Natural killer cell treated with Interleukin-12 subunit alpha and Interleukin-12 subunit beta and Interleukin-15 and Interleukin-18, amount 100 ng/mL, for 72 hours (primary cell): ENCODE results near the gene ADAMTS18. TPM values are rescaled to one million over a fixed set of nuclear protein-coding genes. Genes with fewer than 3 reads are reported as not detected.

Source experiments
- ATAC-seq, 2 donors: fragments of 150-1000 bp; cut with Tn5 transposase in 1 of 2; sonication (Bioruptor Pico), chemical (Tn5 transposase) in 1 of 2; 2 replicates each; pipeline ENCODE4 v1.10.0; 2021
- DNase-seq: peaks from one replicate; pipeline ENCODE4 v3.0.0; 2022; ENCODE audit warnings: low spot score
- H3K27ac Mint-ChIP-seq, 2 donors: 1 replicate in 1 of 2; 2 replicates in 1 of 2; pipeline ENCODE4 v1.8.0; 2022; ENCODE audit warnings: mixed read lengths in 2 of 2, mild to moderate bottlenecking in 1 of 2, moderate library complexity in 1 of 2
- H3K27me3 Mint-ChIP-seq, 2 donors: 1 replicate in 1 of 2; 2 replicates in 1 of 2; pipeline ENCODE4 v1.8.0; 2022; ENCODE audit warnings: mixed read lengths in 2 of 2
- H3K36me3 Mint-ChIP-seq: one replicate; pipeline ENCODE4 v1.8.0; 2022; ENCODE audit warnings: mixed read lengths
- H3K4me1 Mint-ChIP-seq, 2 donors: 1 replicate in 1 of 2; 2 replicates in 1 of 2; pipeline ENCODE4 v1.8.0; 2022; ENCODE audit warnings: low read depth in 2 of 2, mixed read lengths in 2 of 2, mild to moderate bottlenecking in 1 of 2
- H3K4me3 Mint-ChIP-seq: one replicate; pipeline ENCODE4 v1.8.0; 2022; ENCODE audit warnings: mixed read lengths
- H3K9me3 Mint-ChIP-seq: 2 replicates; pipeline ENCODE4 v1.8.0; 2022; ENCODE audit warnings: mixed read lengths
- total RNA-seq, 2 donors: library from RNA; stranded (reverse); gene quantifications; one replicate each; pipeline ENCODE4 v1.2.3, GENCODE V29; 2022

The ADAMTS18 gene
- total RNA-seq, 2 donors from 2014 or later: not detected

DNA sequence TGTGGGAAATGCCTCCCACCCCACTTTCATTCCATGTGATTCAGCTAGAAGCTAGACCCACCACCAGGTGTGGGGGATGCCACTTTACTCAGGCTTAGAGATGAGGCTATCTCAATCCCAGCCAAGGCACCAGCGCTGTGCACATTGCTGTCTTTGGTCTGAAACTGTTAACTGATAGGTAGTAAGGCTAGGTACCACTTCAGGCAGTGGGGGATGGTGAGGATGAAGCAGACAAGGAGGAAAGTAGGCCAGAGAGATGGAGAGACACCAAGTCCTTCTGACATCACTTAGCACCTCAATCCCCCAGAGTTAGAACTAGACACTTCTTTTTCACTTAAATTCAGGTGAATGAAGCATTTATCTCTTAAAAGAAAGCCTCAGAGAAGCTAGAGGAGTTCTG is 35.8 kb downstream of the ADAMTS18 start:
- H3K9me3 Mint-ChIP-seq: no peaks in the 10 kb centered on the region
- ATAC-seq (no peak), DNase-seq (no peak)
- no peak overlapping the region for H3K4me3 Mint-ChIP-seq
- H3K27ac Mint-ChIP-seq: no peak overlapping the region
- H3K4me1 Mint-ChIP-seq: no peaks in the 10 kb centered on the region
- no peaks in the 10 kb centered on the region for H3K36me3 Mint-ChIP-seq
- H3K27me3 Mint-ChIP-seq: peaks cover 28% of the 10 kb centered on the region in 2 donors

DNA sequence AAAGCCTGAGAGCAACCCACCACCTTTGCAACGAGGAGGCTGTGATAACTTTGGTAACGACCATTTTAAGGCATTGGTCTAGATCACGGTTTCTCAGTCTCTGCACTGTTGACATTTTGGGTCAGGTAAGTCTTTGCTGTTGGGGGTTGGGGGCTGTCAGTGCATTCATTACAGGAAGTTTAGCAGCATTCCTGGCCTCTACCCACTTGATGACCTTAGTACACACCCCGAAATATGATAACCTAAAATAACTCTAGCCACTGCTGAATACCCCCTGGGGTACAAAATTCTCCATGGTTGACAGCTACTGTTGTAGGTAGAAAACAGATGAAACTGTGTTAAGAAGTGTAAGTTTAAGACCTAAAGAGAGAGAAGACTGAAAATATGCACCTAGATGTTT is 36.3 kb downstream of the ADAMTS18 start:
- ATAC-seq: no peak
- peaks cover 22 to 23% of the 10 kb centered on the region in 2 donors for H3K27me3 Mint-ChIP-seq
- DNase-seq: no peak
- no peak overlapping the region for H3K27ac Mint-ChIP-seq
- H3K4me3 Mint-ChIP-seq: no peak overlapping the region
- no peaks in the 10 kb centered on the region for H3K9me3 Mint-ChIP-seq
- no peaks in the 10 kb centered on the region for H3K4me1 Mint-ChIP-seq
- no peaks in the 10 kb centered on the region for H3K36me3 Mint-ChIP-seq

GRCh38 chr16:77396461-77396860 is 38.4 kb downstream of the ADAMTS18 start:
- no peak for DNase-seq
- ATAC-seq: no peak
- Mint-ChIP-seq H3K4me3 (no peak overlapping the region), H3K4me1 (no peaks in the 10 kb centered on the region), H3K27me3 (peaks cover 28 to 30% of the 10 kb centered on the region in 2 donors), H3K9me3 (no peaks in the 10 kb centered on the region), H3K36me3 (no peaks in the 10 kb centered on the region), H3K27ac (no peak overlapping the region)

- Mint-ChIP-seq H3K9me3 (no peaks in the 10 kb centered on the region), H3K4me3 (no peak overlapping the region), H3K36me3 (no peaks in the 10 kb centered on the region), H3K27me3 (peaks cover 26 to 30% of the 10 kb centered on the region in 2 donors), H3K4me1 (no peaks in the 10 kb centered on the region), H3K27ac (no peak overlapping the region)
- ATAC-seq: no peak
- no peak for DNase-seq
Measured at GRCh38 chr16:77394699-77395098, 40.1 kb downstream of the ADAMTS18 start.

GRCh38 chr16:77393955-77394354 is 40.9 kb downstream of the ADAMTS18 start:
- no peaks in the 10 kb centered on the region for H3K36me3 Mint-ChIP-seq
- H3K9me3 Mint-ChIP-seq: no peaks in the 10 kb centered on the region
- H3K27ac Mint-ChIP-seq: no peak overlapping the region
- no peak for ATAC-seq
- no peak overlapping the region for H3K4me3 Mint-ChIP-seq
- DNase-seq: no peak
- H3K27me3 Mint-ChIP-seq: peaks cover 25 to 35% of the 10 kb centered on the region in 2 donors
- H3K4me1 Mint-ChIP-seq: no peaks in the 10 kb centered on the region

GRCh38 chr16:77387815-77388209 is 47.0 kb downstream of the ADAMTS18 start:
- Mint-ChIP-seq H3K27ac (no peak overlapping the region), H3K27me3 (peaks cover 21 to 23% of the 10 kb centered on the region in 2 donors), H3K4me3 (no peak overlapping the region), H3K36me3 (no peaks in the 10 kb centered on the region), H3K9me3 (no peaks in the 10 kb centered on the region), H3K4me1 (no peaks in the 10 kb centered on the region)
- ATAC-seq (no peak), DNase-seq (no peak)

DNA sequence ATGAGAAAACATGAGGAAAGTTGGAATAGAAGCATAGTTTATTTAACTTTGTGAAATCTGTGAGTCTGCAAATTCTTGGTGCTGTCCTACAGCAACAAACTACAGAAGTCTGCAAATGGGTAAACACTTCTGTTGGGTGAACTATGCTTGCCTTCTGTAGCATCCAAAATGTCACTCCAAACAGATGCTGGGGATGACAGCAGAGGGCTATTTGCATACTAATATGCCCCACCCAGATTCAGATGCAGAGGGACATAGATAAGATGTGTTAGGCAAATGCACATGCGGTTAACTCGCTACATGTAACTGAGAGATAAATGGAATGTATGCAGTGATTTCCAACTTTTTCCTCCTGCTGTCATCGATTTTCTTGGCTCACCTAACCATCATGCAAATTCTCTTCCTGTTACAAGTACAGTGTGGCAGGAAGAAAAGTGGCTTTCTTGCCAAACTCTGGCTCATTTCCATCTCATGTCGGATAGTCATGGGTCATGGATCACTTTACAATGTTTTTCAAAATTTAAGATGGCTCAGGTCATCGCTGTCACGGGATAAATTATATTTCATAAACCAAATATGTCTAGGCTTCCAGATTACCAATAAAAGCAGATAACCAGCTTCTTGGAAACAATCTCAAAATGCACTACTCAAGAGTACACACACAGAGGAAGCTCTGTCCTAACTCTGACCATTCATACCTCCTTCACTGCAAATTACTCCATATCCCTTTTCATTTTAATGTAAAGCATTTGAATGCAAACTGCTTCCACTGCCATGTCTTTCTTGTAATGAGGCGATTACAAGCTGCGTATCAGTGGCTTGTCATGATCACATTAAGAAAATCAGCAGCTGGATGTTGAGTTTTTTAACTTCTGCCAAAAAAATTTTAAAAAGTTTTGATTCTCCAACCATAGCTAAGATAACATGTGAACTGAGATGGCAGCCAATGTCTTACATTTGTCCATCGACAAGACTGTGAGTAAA is 47.7 kb downstream of the ADAMTS18 start:
- Mint-ChIP-seq H3K27ac (no peak overlapping the region), H3K4me1 (no peaks in the 10 kb centered on the region), H3K4me3 (no peak overlapping the region), H3K9me3 (no peaks in the 10 kb centered on the region), H3K36me3 (no peaks in the 10 kb centered on the region), H3K27me3 (peaks cover 15 to 17% of the 10 kb centered on the region in 2 donors)
- DNase-seq (no peak), ATAC-seq (no peak)

DNA sequence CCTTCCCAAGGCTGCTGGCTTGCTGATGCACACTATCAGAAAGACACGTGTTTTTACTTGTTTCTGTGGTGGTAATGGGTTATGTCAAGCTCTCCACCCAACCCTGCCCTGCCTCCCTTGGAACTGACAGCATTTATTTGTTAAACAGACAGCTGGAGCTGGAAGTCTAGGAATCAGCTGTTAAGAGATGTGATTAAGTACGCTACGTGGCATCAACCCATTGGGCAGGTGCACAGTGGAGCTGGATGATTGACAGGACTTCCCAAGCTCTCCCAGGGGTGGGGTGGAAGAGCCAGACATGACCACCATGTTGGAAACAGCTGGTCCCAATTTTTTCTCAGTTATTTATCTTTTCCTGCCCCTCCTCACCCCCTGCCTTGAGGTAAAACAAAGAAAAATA is 49.4 kb downstream of the ADAMTS18 start:
- no peak for DNase-seq
- no peak for ATAC-seq
- H3K27me3 Mint-ChIP-seq: peaks cover 12 to 15% of the 10 kb centered on the region in 2 donors
- H3K4me3 Mint-ChIP-seq: no peak overlapping the region
- H3K36me3 Mint-ChIP-seq: no peaks in the 10 kb centered on the region
- no peak overlapping the region for H3K27ac Mint-ChIP-seq
- no peaks in the 10 kb centered on the region for H3K9me3 Mint-ChIP-seq
- H3K4me1 Mint-ChIP-seq: no peaks in the 10 kb centered on the region

DNA sequence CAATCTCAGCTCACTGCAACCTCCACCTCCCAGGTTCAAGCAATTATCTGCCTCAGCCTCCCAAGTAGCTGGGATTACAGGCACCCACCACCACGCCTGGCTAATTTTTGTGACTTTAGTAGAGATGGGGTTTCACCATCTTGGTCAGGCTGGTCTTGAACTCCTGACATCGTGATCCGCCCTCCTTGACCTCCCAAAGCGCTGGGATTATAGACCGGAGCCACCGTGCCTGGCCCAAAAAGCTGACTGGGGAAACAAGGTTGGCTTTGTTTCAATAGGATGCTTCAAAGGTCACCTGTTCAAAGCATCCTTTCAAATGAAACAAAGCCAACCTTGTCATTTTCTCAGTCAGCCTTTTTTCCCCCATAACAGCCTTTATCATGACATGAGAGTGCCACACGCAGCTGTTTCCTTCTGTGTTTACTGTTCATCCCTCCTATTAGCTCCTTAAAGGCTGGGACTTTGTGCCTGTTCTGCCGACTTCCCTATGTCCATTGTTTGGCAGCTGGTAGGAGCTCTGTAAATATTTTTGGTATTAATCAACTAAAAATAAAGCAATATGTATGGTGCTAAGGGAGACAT is 51.1 kb downstream of the ADAMTS18 start:
- ATAC-seq (no peak), DNase-seq (no peak)
- Mint-ChIP-seq H3K27me3 (peaks cover 5 to 11% of the 10 kb centered on the region in 2 donors), H3K36me3 (no peaks in the 10 kb centered on the region), H3K4me1 (no peaks in the 10 kb centered on the region), H3K4me3 (no peak overlapping the region), H3K9me3 (no peaks in the 10 kb centered on the region), H3K27ac (no peak overlapping the region)

DNA sequence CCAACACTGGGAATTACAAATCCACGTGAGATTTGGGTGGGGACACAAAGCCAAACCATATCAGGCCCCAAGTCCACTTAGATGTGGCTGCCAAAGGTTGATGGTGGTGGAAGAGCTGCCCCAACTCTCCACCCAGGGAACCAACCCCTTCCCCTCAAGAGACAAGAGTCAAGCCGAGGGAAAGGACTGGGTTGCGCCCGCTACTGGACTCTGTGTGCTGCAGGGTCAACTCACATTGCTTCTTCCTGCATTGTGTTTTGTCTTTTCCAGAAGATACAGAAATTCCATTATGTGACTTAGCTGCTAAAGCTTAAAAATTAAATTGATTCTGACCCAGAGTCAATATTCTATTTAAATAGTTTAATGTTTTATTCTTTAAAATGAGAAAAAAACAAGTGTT is 58.5 kb downstream of the ADAMTS18 start:
- Mint-ChIP-seq H3K4me3 (no peak overlapping the region), H3K27me3 (peaks cover 0 to 10% of the 10 kb centered on the region in 2 donors), H3K27ac (no peak overlapping the region), H3K36me3 (no peaks in the 10 kb centered on the region), H3K9me3 (no peaks in the 10 kb centered on the region), H3K4me1 (no peaks in the 10 kb centered on the region)
- DNase-seq (no peak), ATAC-seq (no peak)

- Mint-ChIP-seq H3K27me3 (peaks cover 4 to 17% of the 10 kb centered on the region in 2 donors), H3K9me3 (no peaks in the 10 kb centered on the region), H3K36me3 (no peaks in the 10 kb centered on the region), H3K4me1 (no peaks in the 10 kb centered on the region), H3K4me3 (no peak overlapping the region), H3K27ac (no peak overlapping the region)
- ATAC-seq (no peak), DNase-seq (no peak)
Measured at GRCh38 chr16:77375396-77375795, 59.4 kb downstream of the ADAMTS18 start.

DNA sequence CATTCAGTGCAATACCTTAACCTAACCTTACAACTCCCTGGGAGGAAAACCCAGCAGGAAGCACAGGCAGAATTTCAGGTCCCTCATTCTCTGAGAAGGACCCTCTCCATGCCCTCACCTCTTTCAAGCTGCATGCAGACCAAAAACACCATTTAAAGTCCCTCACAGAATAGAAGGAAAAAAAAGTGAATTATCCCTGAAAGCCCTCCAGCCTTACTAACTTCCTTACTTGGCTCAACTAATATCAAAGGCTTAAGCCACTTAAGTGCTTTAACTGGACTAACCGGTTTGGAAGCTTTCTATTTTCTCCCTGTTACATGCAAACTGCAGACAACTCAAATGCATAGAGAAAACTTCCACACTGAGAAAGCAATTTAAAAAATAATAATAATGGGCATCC is 60.5 kb downstream of the ADAMTS18 start:
- no peaks in the 10 kb centered on the region for H3K36me3 Mint-ChIP-seq
- H3K27ac Mint-ChIP-seq: no peak overlapping the region
- peaks cover 4 to 17% of the 10 kb centered on the region in 2 donors for H3K27me3 Mint-ChIP-seq
- no peaks in the 10 kb centered on the region for H3K4me1 Mint-ChIP-seq
- ATAC-seq (no peak), DNase-seq (no peak)
- H3K4me3 Mint-ChIP-seq: no peak overlapping the region
- H3K9me3 Mint-ChIP-seq: no peaks in the 10 kb centered on the region

GRCh38 chr16:77373726-77374125 is 61.1 kb downstream of the ADAMTS18 start:
- no peaks in the 10 kb centered on the region for H3K36me3 Mint-ChIP-seq
- H3K27ac Mint-ChIP-seq: no peak overlapping the region
- peaks cover 4 to 17% of the 10 kb centered on the region in 2 donors for H3K27me3 Mint-ChIP-seq
- no peak for DNase-seq
- H3K4me3 Mint-ChIP-seq: no peak overlapping the region
- no peaks in the 10 kb centered on the region for H3K4me1 Mint-ChIP-seq
- H3K9me3 Mint-ChIP-seq: no peaks in the 10 kb centered on the region
- ATAC-seq: no peak

- H3K36me3 Mint-ChIP-seq: no peaks in the 10 kb centered on the region
- H3K27ac Mint-ChIP-seq: no peak overlapping the region
- DNase-seq (no peak), ATAC-seq (no peak)
- H3K9me3 Mint-ChIP-seq: no peaks in the 10 kb centered on the region
- H3K4me1 Mint-ChIP-seq: no peaks in the 10 kb centered on the region
- H3K27me3 Mint-ChIP-seq: peaks cover 7% of the 10 kb centered on the region in 2 donors
- no peak overlapping the region for H3K4me3 Mint-ChIP-seq
Measured at GRCh38 chr16:77364770-77365169, 70.1 kb downstream of the ADAMTS18 start.
